Heart right ventricle (tissue), 16 donors: ENCODE measurements around the gene STARD5. TPM values are rescaled to one million over a fixed set of nuclear protein-coding genes. Genes with fewer than 3 reads are reported as not detected.

Experiments used
- ATAC-seq, 8 donors: fragments of 200-7000 bp; cut with Tn5 transposase; one replicate each; pipeline ENCODE4 v1.9.1; 2020; ENCODE audit warnings: mild to moderate bottlenecking in 8 of 8, moderate library complexity in 8 of 8, moderate number of reproducible peaks in 1 of 8
- DNase-seq, 2 donors: peaks; one replicate each; pipeline ENCODE4 v3.0.0-alpha.2; 2020
- H3K27ac ChIP-seq, 10 donors: fragments of 200-600 bp; sonication (generic) in 2 of 10; one replicate each; pipeline versions ENCODE4 v1.5.0 to v1.8.0; 2020 to 2022; ENCODE audit warnings: mild to moderate bottlenecking in 3 of 10
- H3K27me3 ChIP-seq, 7 donors: fragments of 200-600 bp; one replicate each; pipeline ENCODE4 v1.8.0; 2021 to 2022; ENCODE audit warnings: mild to moderate bottlenecking in 2 of 7
- H3K36me3 ChIP-seq, 9 donors: fragments of 200-600 bp; sonication (generic) in 1 of 9; one replicate each; pipeline versions ENCODE4 v1.5.0 to v1.8.0; 2020 to 2022; ENCODE audit warnings: mild to moderate bottlenecking in 2 of 9
- H3K4me1 ChIP-seq, 9 donors: fragments of 200-600 bp; sonication (generic) in 1 of 9; one replicate each; pipeline versions ENCODE4 v1.5.0 to v1.8.0; 2020 to 2022; ENCODE audit warnings: mild to moderate bottlenecking in 4 of 9
- H3K4me3 ChIP-seq, 10 donors: fragments of 200-600 bp; sonication (generic) in 2 of 10; one replicate each; pipeline versions ENCODE4 v1.5.0 to v1.8.0; 2020 to 2022; ENCODE audit warnings: mild to moderate bottlenecking in 7 of 10, moderate library complexity in 2 of 10
- H3K9me3 ChIP-seq, 11 donors: fragments of 200-600 bp in 10 of 11; sonication (generic) in 2 of 11; one replicate each; pipeline versions ENCODE4 v1.5.0 to v1.8.0; 2013 to 2022; ENCODE audit warnings: mild to moderate bottlenecking in 2 of 11, control low read depth in 1 of 11, moderate library complexity in 1 of 11
- CTCF ChIP-seq, 9 donors: fragments of 200-600 bp; sonication (generic) in 2 of 9; IDR thresholded peaks; one replicate each; pipeline versions ENCODE4 v1.5.0 to v1.8.0; 2021 to 2022; ENCODE audit warnings: antibody characterized with exemption in 9 of 9, mild to moderate bottlenecking in 5 of 9, moderate library complexity in 1 of 9
- WGBS, 2 donors: extraction: QIAGEN DNeasy Blood & Tissue Kit; methylation state at CpG; one replicate each; pipeline ENCODE4 v1.1.7; 2013; ENCODE audit warnings: inconsistent platforms in 1 of 2; 5-methylcytosine and 5-hydroxymethylcytosine counted together
- intact Hi-C, 10 donors: fragments of 100-400 bp; cut with DNase I; formaldehyde crosslinking; loops; one replicate each; pipeline versions ENCODE4 v1.11.1 to v1.14.2; 2022
- polyA plus RNA-seq, 2 donors: library from polyadenylated mRNA; stranded (reverse); fragments of 200-250 nt; gene quantifications; one replicate each; pipeline ENCODE4 v1.2.3, GENCODE V29; 2013
- total RNA-seq, 10 donors: library from RNA; stranded (reverse); fragmentation: NEBNext Ultra II Directional in 3 of 10; extraction: Animal tissue kit (Norgen Biotek cat#: 25700) in 3 of 10; gene quantifications; one replicate each; pipeline versions ENCODE4 v1.2.1 to v1.2.4, GENCODE V29; 2021 to 2023
- donor health status: Arrhythmogenic right ventricular cardiomyopathy.
- donor health status: ischemic (EF 13 %, LVEDD 7.1; RV severe dilation, severe dysfunction).
- donor health status: healthy with polysubstance abuse.
- donor health status: DM: no; HTN: yes; CAD: no.
- donor health status: DM: no; HTN: no; CAD: no.
- donor health status: ischemic (EF 25% LVEDD 6.9; RV normal size, moderate dysfunction).
- donor health status: ischemic (EF 25% LVEDD 5.7; RV mildly dilated, moderate dysfunction).
- donor health status: healthy.
- donor health status: DM: yes; HTN: yes; CAD: no.
- donor health status: Ischemic cardiomyopathy.
- donor health status: ischemic (EF 35%, LVEDD 5.7; RV mildly dilated, moderate dysfunction).
- donor health status: nonischemic (EF 11% LVEDD 7.7; RV severe dilation, severe dysfunction).
- donor health status: DM: yes; HTN: yes; CAD: no.
- donor health status: PGD.
- donor health status: ischemic (EF 29% LVEDD 5.4; RV normal size, mild dysfunction).
- donor health status: nonischemic (EF 23%, LVEDD 6.1; RV moderate dilation, normal function).

STARD5 gene
- total and polyA plus RNA-seq, 12 donors = 0.70 to 4.7 (median 1.3) TPM

- TF ChIP-seq CTCF (IDR thresholded peaks at IDR 0.05) = no peak
Observed at GRCh38 chr15:81275711-81276392, 48.1 kb downstream of the STARD5 start.

GRCh38 chr15:81274931-81275707 lies 48.8 kb downstream of the STARD5 start:
- TF ChIP-seq CTCF (IDR thresholded peaks at IDR 0.05) = peak; percentile 70 to 85 (median 79)
- Histone ChIP-seq H3K4me3 (no peak overlapping the region), H3K4me1 (peaks cover 0 to 18% (median 5%) of the 10 kb centered on the region in 9 donors), H3K27me3 (no peaks in the 10 kb centered on the region), H3K36me3 (peaks cover 0 to 26% (median 0%) of the 10 kb centered on the region in 9 donors), H3K9me3 (peaks cover 0 to 18% (median 8%) of the 10 kb centered on the region in 11 donors), H3K27ac (peak overlapping the region in 8 of 10 donors; percentile 20 to 66 (median 40))
- intact Hi-C loops = loop anchor here in 9 of 10 donors (1.0 to 10.0 kb wide), 10 partner anchors 47 to 920 kb away; partner anchors contain the start of gene STARD5 (in 1 of the 9)
- peak; percentile 76 to 84 for DNase-seq
- 11 to 13% methylated on average over 10 to 11 of the region's 11 CpGs for WGBS, 2 donors
- ATAC-seq = peak; percentile 80 to 95 (median 88)

More at GRCh38 chr15:81275711-81276392, 48.1 kb downstream of the STARD5 start:
- H3K4me3 ChIP-seq = no peak overlapping the region
- H3K27ac ChIP-seq = peak overlapping the region in 9 of 10 donors; percentile 3 to 66 (median 38)
- intact Hi-C loops = loop anchor here (1.0 to 10.0 kb wide), 10 partner anchors 46 to 919 kb away; partner anchors contain the start of gene STARD5 (in 1 of the 10)
- ATAC-seq (peak in 6 of 8 donors; percentile 32 to 64 (median 41)), DNase-seq (no peak)
- peaks cover 0 to 18% (median 5%) of the 10 kb centered on the region in 9 donors for H3K4me1 ChIP-seq
- 74 to 80% methylated on average over 3 of the region's 3 CpGs for WGBS, 2 donors
- H3K36me3 ChIP-seq = peaks cover 0 to 32% (median 0%) of the 10 kb centered on the region in 9 donors
- H3K9me3 ChIP-seq = peaks cover 0 to 18% (median 8%) of the 10 kb centered on the region in 11 donors
- H3K27me3 ChIP-seq = no peaks in the 10 kb centered on the region

GRCh38 chr15:81274255-81274654 lies 49.7 kb downstream of the STARD5 start:
- ATAC-seq = no peak
- no peak for TF ChIP-seq CTCF (IDR thresholded peaks at IDR 0.05)
- Histone ChIP-seq H3K4me1 (peaks cover 0 to 18% (median 5%) of the 10 kb centered on the region in 9 donors), H3K27ac (no peak overlapping the region), H3K4me3 (no peak overlapping the region), H3K27me3 (no peaks in the 10 kb centered on the region), H3K9me3 (peaks cover 0 to 18% (median 8%) of the 10 kb centered on the region in 11 donors), H3K36me3 (peaks cover 0 to 17% (median 0%) of the 10 kb centered on the region in 9 donors)
- intact Hi-C loops = loop anchor here in 5 of 10 donors (2.0 to 10.0 kb wide), 4 partner anchors 61 to 921 kb away; no protein-coding TSS in a partner anchor
- WGBS, 2 donors = 93 to 95% methylated on average over 4 of the region's 4 CpGs
- DNase-seq = no peak

- H3K27me3 ChIP-seq = no peaks in the 10 kb centered on the region
- 93 to 95% methylated on average over 2 of the region's 2 CpGs for WGBS, 2 donors
- H3K4me1 ChIP-seq = peaks cover 0 to 18% (median 5%) of the 10 kb centered on the region in 9 donors
- no peak overlapping the region for H3K4me3 ChIP-seq
- TF ChIP-seq CTCF (IDR thresholded peaks at IDR 0.05) = no peak
- ATAC-seq (no peak), DNase-seq (no peak)
- H3K27ac ChIP-seq = no peak overlapping the region
- H3K36me3 ChIP-seq = peaks cover 0 to 17% (median 0%) of the 10 kb centered on the region in 9 donors
- intact Hi-C loops = loop anchor here in 6 of 10 donors (2.0 to 10.0 kb wide), 5 partner anchors 61 to 921 kb away; no protein-coding TSS in a partner anchor
- H3K9me3 ChIP-seq = peaks cover 0 to 18% (median 8%) of the 10 kb centered on the region in 11 donors
Observed at GRCh38 chr15:81273855-81274254, 50.1 kb downstream of the STARD5 start.
